Right lobe of liver (tissue), 4 donors: ENCODE results near the gene C1orf50.

Experiments used
- POLR2A ChIP-seq: fragments of 450-650 bp; IDR thresholded peaks from one replicate; pipeline ENCODE4 v1.6.1; 2017; ENCODE audit warnings: antibody characterized with exemption, mild to moderate bottlenecking
- TF ChIP-seq, protein P1 (sequence below), 4 donors: fragments of 200-600 bp in 3 of 4; fragments of 450-650 bp in 1 of 4; IDR thresholded peaks; one replicate each; pipeline versions ENCODE4 v1.5.1 to v1.8.0; 2016 to 2022; ENCODE audit warnings: antibody characterized with exemption in 4 of 4, mild to moderate bottlenecking in 2 of 4
- donor health status: DM: no; HTN: no; CAD: no.
- donor health status: DM: no; HTN: no; CAD: no.
- donor health status: DM: no; HTN: yes; CAD: no.

DNA sequence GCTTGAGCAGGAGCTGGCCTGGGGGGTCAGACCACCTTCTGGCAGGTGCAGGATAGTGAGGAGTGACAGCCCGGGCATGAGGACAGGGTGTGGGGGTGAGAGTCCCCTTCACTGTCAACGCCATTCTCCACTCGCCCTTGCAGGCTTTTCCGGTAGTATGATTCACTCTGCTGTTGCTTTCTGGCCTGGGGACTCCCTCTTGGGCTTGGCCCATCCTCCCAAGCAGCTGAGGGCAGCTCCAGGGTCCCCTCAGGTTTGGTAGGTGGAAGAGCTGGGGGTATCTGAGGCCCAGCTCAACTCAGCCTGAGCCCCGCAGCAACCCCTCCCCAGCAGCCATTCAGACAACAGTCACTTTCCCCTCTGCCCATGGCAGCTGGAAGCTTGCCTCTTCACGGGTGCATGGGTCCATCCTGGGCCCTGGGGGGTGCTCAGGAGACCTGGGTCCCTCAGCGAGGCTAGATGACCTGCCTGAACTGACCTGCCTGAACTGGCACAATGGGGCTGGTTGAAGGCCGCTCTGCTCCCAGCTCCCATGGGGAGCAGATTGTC is 28.3 kb upstream of the C1orf50 start:
- TF ChIP-seq, protein P1, sequence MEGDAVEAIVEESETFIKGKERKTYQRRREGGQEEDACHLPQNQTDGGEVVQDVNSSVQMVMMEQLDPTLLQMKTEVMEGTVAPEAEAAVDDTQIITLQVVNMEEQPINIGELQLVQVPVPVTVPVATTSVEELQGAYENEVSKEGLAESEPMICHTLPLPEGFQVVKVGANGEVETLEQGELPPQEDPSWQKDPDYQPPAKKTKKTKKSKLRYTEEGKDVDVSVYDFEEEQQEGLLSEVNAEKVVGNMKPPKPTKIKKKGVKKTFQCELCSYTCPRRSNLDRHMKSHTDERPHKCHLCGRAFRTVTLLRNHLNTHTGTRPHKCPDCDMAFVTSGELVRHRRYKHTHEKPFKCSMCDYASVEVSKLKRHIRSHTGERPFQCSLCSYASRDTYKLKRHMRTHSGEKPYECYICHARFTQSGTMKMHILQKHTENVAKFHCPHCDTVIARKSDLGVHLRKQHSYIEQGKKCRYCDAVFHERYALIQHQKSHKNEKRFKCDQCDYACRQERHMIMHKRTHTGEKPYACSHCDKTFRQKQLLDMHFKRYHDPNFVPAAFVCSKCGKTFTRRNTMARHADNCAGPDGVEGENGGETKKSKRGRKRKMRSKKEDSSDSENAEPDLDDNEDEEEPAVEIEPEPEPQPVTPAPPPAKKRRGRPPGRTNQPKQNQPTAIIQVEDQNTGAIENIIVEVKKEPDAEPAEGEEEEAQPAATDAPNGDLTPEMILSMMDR (IDR thresholded peaks at IDR 0.05): no peak
- no peak for TF ChIP-seq POLR2A
